Measurements from ENCODE around the gene DDR2.

Gene DDR2

GRCh38 chr1:162703708-162704107, 71.4 kb downstream of the DDR2 start:
- Histone ChIP-seq H3K27ac (no peak overlapping the region), H3K27me3 (no peaks in the 10 kb centered on the region), H3K9me3 (no peaks in the 10 kb centered on the region), H3K4me1 (ENCODE audit: control insufficient read depth in 1 of 2, insufficient read depth in 1 of 2, low read depth in 1 of 2, low read length in 1 of 2) (no peaks in the 10 kb centered on the region), H3K36me3 (no peaks in the 10 kb centered on the region), H3K4me3 (ENCODE audit: low read depth in 1 of 2, low read length in 1 of 2) (no peak overlapping the region)
- TF ChIP-seq CTCF (IDR thresholded peaks at IDR 0.05) = no peak

- no peaks in the 10 kb centered on the region for H3K4me1 ChIP-seq (ENCODE audit: control insufficient read depth in 1 of 2, insufficient read depth in 1 of 2, low read depth in 1 of 2, low read length in 1 of 2)
- H3K27me3 ChIP-seq = no peaks in the 10 kb centered on the region
- no peak overlapping the region for H3K27ac ChIP-seq
- H3K4me3 ChIP-seq (ENCODE audit: low read depth in 1 of 2, low read length in 1 of 2) = no peak overlapping the region
- no peaks in the 10 kb centered on the region for H3K9me3 ChIP-seq
- no peaks in the 10 kb centered on the region for H3K36me3 ChIP-seq
- TF ChIP-seq CTCF (IDR thresholded peaks at IDR 0.05) = no peak
Measured at GRCh38 chr1:162704673-162705424, 72.6 kb downstream of the DDR2 start.

GRCh38 chr1:162706003-162706402, 73.7 kb downstream of the DDR2 start:
- no peaks in the 10 kb centered on the region for H3K9me3 ChIP-seq
- TF ChIP-seq CTCF (IDR thresholded peaks at IDR 0.05) = no peak
- no peaks in the 10 kb centered on the region for H3K36me3 ChIP-seq
- H3K4me1 ChIP-seq (ENCODE audit: control insufficient read depth in 1 of 2, insufficient read depth in 1 of 2, low read depth in 1 of 2, low read length in 1 of 2) = no peaks in the 10 kb centered on the region
- no peak overlapping the region for H3K4me3 ChIP-seq (ENCODE audit: low read depth in 1 of 2, low read length in 1 of 2)
- H3K27me3 ChIP-seq = no peaks in the 10 kb centered on the region
- H3K27ac ChIP-seq = no peak overlapping the region

- H3K27me3 ChIP-seq = no peaks in the 10 kb centered on the region
- H3K27ac ChIP-seq = no peak overlapping the region
- H3K9me3 ChIP-seq = no peaks in the 10 kb centered on the region
- H3K4me3 ChIP-seq (ENCODE audit: low read depth in 1 of 2, low read length in 1 of 2) = no peak overlapping the region
- H3K4me1 ChIP-seq (ENCODE audit: control insufficient read depth in 1 of 2, insufficient read depth in 1 of 2, low read depth in 1 of 2, low read length in 1 of 2) = no peaks in the 10 kb centered on the region
- no peaks in the 10 kb centered on the region for H3K36me3 ChIP-seq
- TF ChIP-seq CTCF (IDR thresholded peaks at IDR 0.05) = no peak
Measured at GRCh38 chr1:162706606-162707005, 74.3 kb downstream of the DDR2 start.

- H3K27me3 ChIP-seq = no peaks in the 10 kb centered on the region
- no peak overlapping the region for H3K27ac ChIP-seq
- TF ChIP-seq CTCF (IDR thresholded peaks at IDR 0.05) = no peak
- H3K4me3 ChIP-seq (ENCODE audit: low read depth in 1 of 2, low read length in 1 of 2) = no peak overlapping the region
- H3K9me3 ChIP-seq = no peaks in the 10 kb centered on the region
- H3K4me1 ChIP-seq (ENCODE audit: control insufficient read depth in 1 of 2, insufficient read depth in 1 of 2, low read depth in 1 of 2, low read length in 1 of 2) = no peaks in the 10 kb centered on the region
- H3K36me3 ChIP-seq = no peaks in the 10 kb centered on the region
Measured at GRCh38 chr1:162708286-162708685, 76.0 kb downstream of the DDR2 start.

All from neutrophil (primary cell).